Loucy (cell line): Measurements from ENCODE around the gene TEAD3.
"Not testable (repeated sequence)": the region's sequence is repeated elsewhere in the genome, so short reads cannot be mapped to it uniquely, and the experiment has no call there.

Experiments used
- H2AFZ ChIP-seq: fragments of 200-600 bp; sonication (generic); 2 replicates; pipeline ENCODE4 v1.6.0; 2016; ENCODE audit warnings: antibody characterized with exemption, mild to moderate bottlenecking, low read length, moderate library complexity
- H3F3A ChIP-seq: fragments of 200-600 bp; 2 replicates; pipeline ENCODE4 v1.6.0; 2016; ENCODE audit warnings: antibody characterized with exemption, low read depth, mild to moderate bottlenecking
- H3K27me3 ChIP-seq: fragments of 200-600 bp; sonication (generic); 2 replicates; pipeline ENCODE4 v1.6.1; 2014; ENCODE audit warnings: low read length, mild to moderate bottlenecking; ENCODE audit not compliant: insufficient read depth, poor library complexity, severe bottlenecking
- H3K36me3 ChIP-seq: fragments of 200-600 bp; sonication (generic); 2 replicates; pipeline ENCODE4 v1.6.1; 2016; ENCODE audit warnings: low read length; ENCODE audit not compliant: insufficient read depth
- H3K4me1 ChIP-seq: fragments of 200-600 bp; sonication (generic); 2 replicates; pipeline ENCODE4 v1.5.1; 2014; ENCODE audit warnings: low read length, mild to moderate bottlenecking; ENCODE audit not compliant: insufficient read depth, poor library complexity, severe bottlenecking
- H3K4me2 ChIP-seq: fragments of 200-600 bp; sonication (generic); 2 replicates; pipeline ENCODE4 v1.6.0; 2014; ENCODE audit warnings: antibody characterized with exemption, low read length, low read depth, mild to moderate bottlenecking; ENCODE audit not compliant: poor library complexity, severe bottlenecking
- H3K4me3 ChIP-seq: fragments of 200-600 bp; sonication (generic); 2 replicates; pipeline ENCODE4 v1.5.1; 2014; ENCODE audit warnings: low read length, mild to moderate bottlenecking, mixed read lengths; ENCODE audit not compliant: poor library complexity, severe bottlenecking
- H3K79me2 ChIP-seq: fragments of 200-600 bp; sonication (generic); 2 replicates; pipeline ENCODE4 v1.6.1; 2014; ENCODE audit warnings: low read length; ENCODE audit not compliant: insufficient read depth
- H3K9ac ChIP-seq: fragments of 200-600 bp; sonication (generic); 2 replicates; pipeline ENCODE4 v1.6.0; 2014; ENCODE audit warnings: mild to moderate bottlenecking, low read depth, low read length, moderate library complexity; ENCODE audit not compliant: poor library complexity, severe bottlenecking
- H3K9me2 ChIP-seq: fragments of 200-600 bp; sonication (generic); replicated peaks from 2 replicates; pipeline ENCODE4 v1.6.1; 2016; ENCODE audit warnings: low read depth, low read length, mixed read lengths
- H3K9me3 ChIP-seq: fragments of 200-600 bp; sonication (generic); 2 replicates; pipeline ENCODE4 v1.6.1; 2014; ENCODE audit warnings: mild to moderate bottlenecking, antibody characterized with exemption, low read length, low read depth; ENCODE audit not compliant: insufficient read depth
- H4K20me1 ChIP-seq: fragments of 200-600 bp; sonication (generic); 2 replicates; pipeline ENCODE4 v1.6.0; 2014; ENCODE audit warnings: antibody characterized with exemption, low read length, mild to moderate bottlenecking; ENCODE audit not compliant: insufficient read depth, poor library complexity, severe bottlenecking
- EZH2phosphoT487 ChIP-seq: fragments of 200-600 bp; IDR thresholded peaks from 2 replicates; pipeline ENCODE4 v1.6.1; 2018; ENCODE audit warnings: antibody characterized with exemption, mild to moderate bottlenecking, moderate library complexity, borderline replicate concordance
- TF ChIP-seq, protein P1 (sequence below): fragments of 200-600 bp; sonication (generic); conservative IDR thresholded peaks from 2 replicates; pipeline ENCODE4 v1.5.1; 2014; ENCODE audit warnings: mild to moderate bottlenecking, antibody characterized with exemption, low read length

The TEAD3 gene

GRCh38 chr6:35441205-35441604 is 55.7 kb downstream of the TEAD3 start:
- no peaks in the 10 kb centered on the region for H3F3A ChIP-seq
- H3K4me3 ChIP-seq: no peak overlapping the region
- H3K9me2 ChIP-seq: no peaks in the 10 kb centered on the region
- H3K9ac ChIP-seq: no peak overlapping the region
- no peaks in the 10 kb centered on the region for H3K9me3 ChIP-seq
- H3K27me3 ChIP-seq: no peaks in the 10 kb centered on the region
- H3K79me2 ChIP-seq: no peaks in the 10 kb centered on the region
- no peaks in the 10 kb centered on the region for H3K4me1 ChIP-seq
- no peak overlapping the region for H3K4me2 ChIP-seq
- no peaks in the 10 kb centered on the region for H4K20me1 ChIP-seq
- TF ChIP-seq, protein P1, sequence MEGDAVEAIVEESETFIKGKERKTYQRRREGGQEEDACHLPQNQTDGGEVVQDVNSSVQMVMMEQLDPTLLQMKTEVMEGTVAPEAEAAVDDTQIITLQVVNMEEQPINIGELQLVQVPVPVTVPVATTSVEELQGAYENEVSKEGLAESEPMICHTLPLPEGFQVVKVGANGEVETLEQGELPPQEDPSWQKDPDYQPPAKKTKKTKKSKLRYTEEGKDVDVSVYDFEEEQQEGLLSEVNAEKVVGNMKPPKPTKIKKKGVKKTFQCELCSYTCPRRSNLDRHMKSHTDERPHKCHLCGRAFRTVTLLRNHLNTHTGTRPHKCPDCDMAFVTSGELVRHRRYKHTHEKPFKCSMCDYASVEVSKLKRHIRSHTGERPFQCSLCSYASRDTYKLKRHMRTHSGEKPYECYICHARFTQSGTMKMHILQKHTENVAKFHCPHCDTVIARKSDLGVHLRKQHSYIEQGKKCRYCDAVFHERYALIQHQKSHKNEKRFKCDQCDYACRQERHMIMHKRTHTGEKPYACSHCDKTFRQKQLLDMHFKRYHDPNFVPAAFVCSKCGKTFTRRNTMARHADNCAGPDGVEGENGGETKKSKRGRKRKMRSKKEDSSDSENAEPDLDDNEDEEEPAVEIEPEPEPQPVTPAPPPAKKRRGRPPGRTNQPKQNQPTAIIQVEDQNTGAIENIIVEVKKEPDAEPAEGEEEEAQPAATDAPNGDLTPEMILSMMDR: no peak
- TF ChIP-seq EZH2phosphoT487: no peak
- no peaks in the 10 kb centered on the region for H3K36me3 ChIP-seq
- no peak overlapping the region for H2AFZ ChIP-seq

DNA sequence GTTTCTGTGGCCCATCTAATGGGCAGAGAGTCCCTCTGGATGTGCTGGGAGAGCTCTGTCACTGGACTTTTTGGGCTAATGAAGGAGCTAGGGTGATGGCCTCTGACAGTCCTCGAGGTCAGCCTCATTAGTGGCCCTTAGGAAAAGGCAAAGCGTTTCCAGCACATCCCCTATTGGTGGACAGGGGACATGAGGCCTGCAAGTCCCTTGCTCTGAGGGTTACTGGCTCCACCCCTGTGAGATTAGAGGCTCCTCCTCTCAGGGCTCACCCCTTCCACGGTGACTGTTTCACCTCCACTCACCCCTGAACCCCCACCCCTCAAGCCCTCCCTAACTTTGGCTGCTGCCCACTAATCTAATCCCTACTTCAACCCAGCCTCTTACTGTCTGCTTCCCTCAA is 57.6 kb downstream of the TEAD3 start:
- no peaks in the 10 kb centered on the region for H3K9me3 ChIP-seq
- no peaks in the 10 kb centered on the region for H4K20me1 ChIP-seq
- H3K4me1 ChIP-seq: no peaks in the 10 kb centered on the region
- no peak overlapping the region for H2AFZ ChIP-seq
- no peaks in the 10 kb centered on the region for H3K36me3 ChIP-seq
- no peaks in the 10 kb centered on the region for H3K79me2 ChIP-seq
- H3K4me3 ChIP-seq: no peak overlapping the region
- no peaks in the 10 kb centered on the region for H3K9me2 ChIP-seq
- H3K27me3 ChIP-seq: no peaks in the 10 kb centered on the region
- H3K9ac ChIP-seq: no peak overlapping the region
- no peak for TF ChIP-seq EZH2phosphoT487
- TF ChIP-seq, protein P1: no peak
- no peaks in the 10 kb centered on the region for H3F3A ChIP-seq
- H3K4me2 ChIP-seq: no peak overlapping the region

DNA sequence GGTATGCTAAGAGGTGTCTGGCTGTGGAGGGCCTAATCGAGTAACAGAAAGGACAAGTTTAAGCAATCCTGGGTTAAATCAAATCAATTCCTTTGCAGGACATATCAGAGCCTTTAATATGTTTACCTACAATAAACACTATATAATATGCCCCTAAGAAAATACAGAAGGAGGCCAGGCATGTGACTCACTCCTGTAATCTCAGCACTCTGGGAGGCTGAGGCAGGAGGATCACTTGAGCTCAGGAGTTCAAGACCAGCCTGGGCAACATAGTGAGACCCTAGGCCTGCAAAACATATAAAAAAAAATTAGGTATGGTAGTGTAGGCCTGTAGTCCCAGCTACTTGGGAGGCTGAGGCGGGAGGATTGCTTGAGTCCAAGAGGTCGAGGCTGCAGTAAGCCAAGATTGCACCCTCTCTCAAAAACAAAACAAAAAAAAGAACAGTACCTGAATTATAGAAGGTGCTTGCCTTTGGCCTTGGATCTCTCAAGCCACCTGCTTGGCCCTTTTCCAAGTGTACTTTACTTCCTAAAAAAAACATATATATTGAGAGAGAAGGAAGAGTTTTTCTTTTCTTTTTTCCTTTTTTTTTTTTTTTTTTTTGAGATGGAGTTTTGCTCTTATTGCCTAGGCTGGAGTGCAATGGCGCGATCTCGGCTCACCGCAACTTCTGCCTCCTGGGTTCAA is 58.4 kb downstream of the TEAD3 start:
- not testable (repeated sequence) for H3K4me2 ChIP-seq, H3K4me3 ChIP-seq, H3K36me3 ChIP-seq, H3K27me3 ChIP-seq, H3K79me2 ChIP-seq, H2AFZ ChIP-seq, H3K9me3 ChIP-seq, H3K9me2 ChIP-seq, H3F3A ChIP-seq, H4K20me1 ChIP-seq, H3K4me1 ChIP-seq, H3K9ac ChIP-seq
